Peyer's patch (tissue), 4 donors: ENCODE measurements around the gene MTARC2. TPM values are rescaled to one million over a fixed set of nuclear protein-coding genes. Genes with fewer than 3 reads are reported as not detected.

Experiments
- DNase-seq, 3 donors: peaks; one replicate each; pipeline ENCODE4 v3.0.0-alpha.2; 2017 to 2019
- H3K27ac ChIP-seq, 4 donors: fragments of 200-600 bp; sonication (generic); one replicate each; pipeline ENCODE4 v1.5.1; 2016 to 2019
- H3K27me3 ChIP-seq, 2 donors: fragments of 200-600 bp; sonication (generic); one replicate each; pipeline ENCODE4 v1.5.1; 2019
- H3K36me3 ChIP-seq, 3 donors: fragments of 200-600 bp; sonication (generic); one replicate each; pipeline ENCODE4 v1.5.1; 2016 to 2019
- H3K4me1 ChIP-seq, 4 donors: fragments of 200-600 bp; sonication (generic); one replicate each; pipeline ENCODE4 v1.5.1; 2016 to 2019
- H3K4me3 ChIP-seq, 4 donors: fragments of 200-600 bp; sonication (generic); 1 replicate in 3 of 4; 2 replicates in 1 of 4; pipeline ENCODE4 v1.5.1; 2016 to 2019; ENCODE audit warnings: mild to moderate bottlenecking in 1 of 4
- H3K9me3 ChIP-seq, 4 donors: fragments of 200-600 bp; sonication (generic); one replicate each; pipeline ENCODE4 v1.5.1; 2016 to 2019; ENCODE audit warnings: mild to moderate bottlenecking in 1 of 4
- CTCF ChIP-seq, 6 experiments: fragments of 450-650 bp in 4 of 6; fragments of 200-600 bp in 2 of 6; sonication (generic) in 1 of 6; IDR thresholded peaks; one replicate each; pipeline ENCODE4 v1.5.1; 2017 to 2019; ENCODE audit warnings: antibody characterized with exemption in 6 of 6, mild to moderate bottlenecking in 3 of 6, moderate library complexity in 1 of 6
- POLR2A ChIP-seq, 2 donors: fragments of 450-650 bp; IDR thresholded peaks; one replicate each; pipeline ENCODE4 v1.5.1; 2017; ENCODE audit warnings: antibody characterized with exemption in 2 of 2, mild to moderate bottlenecking in 2 of 2, moderate library complexity in 2 of 2
- total RNA-seq, 4 donors: library from RNA; depleted of rRNA; stranded (reverse); fragments of >200 nt; gene quantifications; one replicate each; pipeline ENCODE4 v1.1.0, GENCODE V29; 2016

Gene MTARC2
- total RNA-seq, 4 donors from 2014 or later, result 47.9 to 96.0 (median 91.1) TPM

GRCh38 chr1:220702733-220703270 lies 45.3 kb upstream of the MTARC2 start:
- no peak for TF ChIP-seq POLR2A (IDR thresholded peaks at IDR 0.05)
- no peak for TF ChIP-seq CTCF (IDR thresholded peaks at IDR 0.05)
- peaks cover 0 to 13% (median 0%) of the 10 kb centered on the region in 4 donors for H3K4me1 ChIP-seq

GRCh38 chr1:220703305-220703704 lies 44.8 kb upstream of the MTARC2 start:
- DNase-seq, result no peak
- TF ChIP-seq CTCF (IDR thresholded peaks at IDR 0.05) (no peak), POLR2A (IDR thresholded peaks at IDR 0.05) (no peak)
- Histone ChIP-seq H3K27ac (no peak overlapping the region), H3K36me3 (no peaks in the 10 kb centered on the region), H3K4me1 (peaks cover 0 to 15% (median 0%) of the 10 kb centered on the region in 4 donors), H3K9me3 (no peaks in the 10 kb centered on the region), H3K4me3 (no peak overlapping the region), H3K27me3 (no peaks in the 10 kb centered on the region)

More at GRCh38 chr1:220702733-220703270, 45.3 kb upstream of the MTARC2 start:
- no peaks in the 10 kb centered on the region for H3K27me3 ChIP-seq
- no peaks in the 10 kb centered on the region for H3K9me3 ChIP-seq
- H3K27ac ChIP-seq, result no peak overlapping the region
- H3K36me3 ChIP-seq, result peaks cover 0 to 3% (median 0%) of the 10 kb centered on the region in 3 donors
- no peak for DNase-seq
- no peak overlapping the region for H3K4me3 ChIP-seq

GRCh38 chr1:220705782-220706181 lies 42.3 kb upstream of the MTARC2 start:
- Histone ChIP-seq H3K9me3 (no peaks in the 10 kb centered on the region), H3K4me1 (peaks cover 0 to 16% (median 2%) of the 10 kb centered on the region in 4 donors), H3K36me3 (no peaks in the 10 kb centered on the region), H3K27me3 (no peaks in the 10 kb centered on the region), H3K27ac (peak overlapping the region in 2 of 4 donors; percentile 68 to 77), H3K4me3 (no peak overlapping the region)
- no peak for TF ChIP-seq CTCF (IDR thresholded peaks at IDR 0.05)
- no peak for TF ChIP-seq POLR2A (IDR thresholded peaks at IDR 0.05)
- DNase-seq, result peak in 2 of 3 donors; percentile 74 to 77

GRCh38 chr1:220706480-220706879 lies 41.6 kb upstream of the MTARC2 start:
- H3K27ac ChIP-seq, result peak overlapping the region in 2 of 4 donors; percentile 68 to 77
- H3K36me3 ChIP-seq, result no peaks in the 10 kb centered on the region
- H3K4me3 ChIP-seq, result no peak overlapping the region
- no peak for TF ChIP-seq CTCF (IDR thresholded peaks at IDR 0.05)
- TF ChIP-seq POLR2A (IDR thresholded peaks at IDR 0.05), result no peak
- no peaks in the 10 kb centered on the region for H3K27me3 ChIP-seq
- H3K4me1 ChIP-seq, result peaks cover 0 to 16% (median 2%) of the 10 kb centered on the region in 4 donors
- no peak for DNase-seq
- H3K9me3 ChIP-seq, result no peaks in the 10 kb centered on the region

- H3K4me1 ChIP-seq, result peaks cover 0 to 16% (median 2%) of the 10 kb centered on the region in 4 donors
- peak overlapping the region in 1 of 4 donors; percentile 77 for H3K27ac ChIP-seq
- H3K27me3 ChIP-seq, result no peaks in the 10 kb centered on the region
- no peak for DNase-seq
- no peaks in the 10 kb centered on the region for H3K9me3 ChIP-seq
- H3K4me3 ChIP-seq, result no peak overlapping the region
- no peaks in the 10 kb centered on the region for H3K36me3 ChIP-seq
- TF ChIP-seq POLR2A (IDR thresholded peaks at IDR 0.05) (no peak), CTCF (IDR thresholded peaks at IDR 0.05) (no peak)
Observed at GRCh38 chr1:220707160-220707559, 41.0 kb upstream of the MTARC2 start.
